GM18873 (cell line): ENCODE results near the gene ELAVL4.

Experiments
- ATAC-seq: cut with Tn5 transposase; IDR thresholded peaks from one replicate; pipeline ENCODE4 v1.9.1; 2021; ENCODE audit warnings: mild to moderate bottlenecking, moderate library complexity, moderate number of reproducible peaks; ENCODE audit not compliant: unreplicated experiment, low FRiP score

ELAVL4 gene

GRCh38 chr1:50175719-50176639 lies 67.3 kb downstream of the ELAVL4 start:
- ATAC-seq, result no peak

GRCh38 chr1:50177994-50178393 lies 69.3 kb downstream of the ELAVL4 start:
- no peak for ATAC-seq

GRCh38 chr1:50179639-50180038 lies 70.9 kb downstream of the ELAVL4 start:
- ATAC-seq, result no peak

GRCh38 chr1:50180367-50180766 lies 71.6 kb downstream of the ELAVL4 start:
- ATAC-seq, result no peak

GRCh38 chr1:50181027-50181663 lies 72.4 kb downstream of the ELAVL4 start:
- ATAC-seq, result no peak

GRCh38 chr1:50183378-50184133 lies 74.8 kb downstream of the ELAVL4 start:
- ATAC-seq, result no peak

- no peak for ATAC-seq
Measured at GRCh38 chr1:50189369-50189768, 80.6 kb downstream of the ELAVL4 start.

GRCh38 chr1:50193002-50193401 lies 84.3 kb downstream of the ELAVL4 start:
- no peak for ATAC-seq

- ATAC-seq, result no peak
Measured at GRCh38 chr1:50195205-50195604, 86.5 kb downstream of the ELAVL4 start.

GRCh38 chr1:50196081-50196480 lies 87.4 kb downstream of the ELAVL4 start:
- no peak for ATAC-seq

GRCh38 chr1:50197216-50197615 lies 88.5 kb downstream of the ELAVL4 start:
- ATAC-seq, result no peak

GRCh38 chr1:50208315-50208714 lies 99.6 kb downstream of the ELAVL4 start:
- no peak for ATAC-seq

GRCh38 chr1:50208756-50209155 lies 100.0 kb downstream of the ELAVL4 start:
- ATAC-seq, result no peak

GRCh38 chr1:50209749-50210148 lies 101.0 kb downstream of the ELAVL4 start:
- ATAC-seq, result no peak

GRCh38 chr1:50213505-50213904 lies 104.8 kb downstream of the ELAVL4 start:
- ATAC-seq, result no peak

GRCh38 chr1:50214717-50215116 lies 106.0 kb downstream of the ELAVL4 start:
- no peak for ATAC-seq

- no peak for ATAC-seq
Measured at GRCh38 chr1:50218344-50219120, 109.8 kb downstream of the ELAVL4 start.

- no peak for ATAC-seq
Measured at GRCh38 chr1:50228871-50229384, 120.2 kb downstream of the ELAVL4 start.

- ATAC-seq, result no peak
Measured at GRCh38 chr1:50231209-50231608, 122.5 kb downstream of the ELAVL4 start.

- no peak for ATAC-seq
Measured at GRCh38 chr1:50232336-50232735, 123.6 kb downstream of the ELAVL4 start.
